Progenitor cell of endocrine pancreas (in vitro differentiated cells): Measurements from ENCODE around the gene ZBTB5. TPM values are rescaled to one million over a fixed set of nuclear protein-coding genes. Genes with fewer than 3 reads are reported as not detected.
"Not testable (repeated sequence)": the region's sequence is repeated elsewhere in the genome, so short reads cannot be mapped to it uniquely, and the experiment has no call there.

ENCODE experiments used
- DNase-seq: peaks from one replicate; pipeline ENCODE4 v3.0.0; 2021; ENCODE audit warnings: low spot score; ENCODE audit not compliant: unreplicated experiment
- H3K27ac Mint-ChIP-seq: 2 replicates; pipeline ENCODE4 v1.8.0; 2021; ENCODE audit warnings: mild to moderate bottlenecking, moderate library complexity, mixed read lengths
- H3K27me3 Mint-ChIP-seq: 2 replicates; pipeline ENCODE4 v1.8.0; 2021; ENCODE audit warnings: mixed read lengths
- H3K36me3 Mint-ChIP-seq: 2 replicates; pipeline ENCODE4 v1.8.0; 2022; ENCODE audit warnings: mixed read lengths; ENCODE audit not compliant: insufficient read depth
- H3K4me1 Mint-ChIP-seq: 2 replicates; pipeline ENCODE4 v1.8.0; 2021; ENCODE audit warnings: low read depth, mixed read lengths
- H3K4me3 Mint-ChIP-seq: 2 replicates; pipeline ENCODE4 v1.8.0; 2021; ENCODE audit warnings: low read depth, mild to moderate bottlenecking, moderate library complexity, mixed read lengths
- H3K9me3 Mint-ChIP-seq: 2 replicates; pipeline ENCODE4 v1.8.0; 2021; ENCODE audit warnings: low read depth, mixed read lengths
- CTCF ChIP-seq: fragments of 200-600 bp; sonication (generic); IDR thresholded peaks from one replicate; pipeline ENCODE4 v1.5.0; 2021; ENCODE audit warnings: antibody characterized with exemption, mild to moderate bottlenecking; ENCODE audit not compliant: unreplicated experiment
- total RNA-seq: library from RNA; stranded (reverse); gene quantifications from 2 replicates; pipeline ENCODE4 v1.2.1, GENCODE V29; 2021

Gene ZBTB5
- total RNA-seq, 1 donor from 2014 or later, result 21.2 TPM

GRCh38 chr9:37432020-37432419 is 33.2 kb downstream of the ZBTB5 start:
- Mint-ChIP-seq H3K9me3 (no peaks in the 10 kb centered on the region), H3K4me1 (no peaks in the 10 kb centered on the region), H3K36me3 (peaks cover 8% of the 10 kb centered on the region), H3K4me3 (no peak overlapping the region), H3K27ac (peak overlapping the region; percentile 37), H3K27me3 (no peaks in the 10 kb centered on the region)
- TF ChIP-seq CTCF, result no peak
- no peak for DNase-seq

DNA sequence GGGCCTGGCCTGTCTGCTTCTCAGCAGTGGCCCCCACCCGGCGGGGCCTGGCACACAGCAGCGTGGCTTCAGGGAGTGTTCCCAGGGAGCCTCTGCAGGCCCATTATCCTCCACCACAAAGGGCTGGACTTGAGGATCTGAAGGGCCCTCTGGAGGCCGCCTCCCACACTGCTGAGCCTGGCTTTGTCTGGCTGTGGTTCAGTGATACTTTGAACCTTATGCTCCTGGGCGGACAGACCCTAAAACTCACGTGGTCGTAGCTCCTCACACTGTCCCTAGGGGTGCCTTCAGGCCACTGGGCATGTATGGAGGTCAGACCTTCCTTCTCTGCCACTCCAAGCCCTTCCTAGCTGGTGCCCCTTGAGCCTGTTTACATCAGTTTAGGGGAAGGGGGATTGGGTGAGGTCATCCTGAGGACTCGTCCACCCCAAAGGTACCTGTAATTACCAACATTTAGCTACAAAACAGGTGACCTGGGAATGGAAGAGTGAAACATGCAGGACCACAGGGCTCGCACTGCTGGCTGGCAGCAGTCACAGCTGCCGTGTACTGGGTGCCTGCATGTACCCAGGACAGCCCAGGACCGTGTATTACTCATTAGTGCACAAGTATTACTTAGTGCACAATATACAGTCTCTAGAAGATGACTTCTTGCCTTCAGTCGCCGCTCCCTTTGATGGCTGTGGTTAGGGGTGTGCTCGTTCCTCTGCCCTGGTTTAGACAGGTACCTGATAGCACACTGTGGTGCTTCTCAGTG is 34.2 kb downstream of the ZBTB5 start:
- Mint-ChIP-seq H3K27me3 (no peaks in the 10 kb centered on the region), H3K4me3 (no peak overlapping the region), H3K4me1 (no peaks in the 10 kb centered on the region), H3K27ac (no peak overlapping the region), H3K36me3 (peaks cover 14% of the 10 kb centered on the region), H3K9me3 (no peaks in the 10 kb centered on the region)
- TF ChIP-seq CTCF, result no peak
- no peak for DNase-seq

- H3K36me3 Mint-ChIP-seq, result peaks cover 11% of the 10 kb centered on the region
These were observed 35.6 kb downstream of the ZBTB5 start for GRCh38 chr9:37429441-37430285.

DNA sequence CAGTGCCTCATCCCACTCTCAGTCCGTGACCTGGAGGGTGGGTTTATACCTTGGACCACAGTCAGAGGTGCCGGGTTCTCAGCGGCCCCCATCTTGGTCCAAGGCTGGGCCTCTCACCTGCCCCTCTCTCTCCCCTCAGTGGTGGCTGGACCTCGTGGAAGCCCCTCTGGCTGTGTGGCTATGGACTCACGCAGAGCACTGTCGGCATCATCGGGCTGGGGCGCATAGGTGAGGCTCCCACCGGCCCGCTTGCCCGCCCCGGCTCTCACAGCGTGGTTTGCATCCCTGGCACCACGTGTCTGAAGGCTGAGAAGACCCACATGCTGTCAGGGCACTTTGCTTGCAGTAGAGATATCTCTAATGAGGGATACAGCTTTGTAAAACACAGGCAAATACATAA is 36.9 kb downstream of the ZBTB5 start:
- no peaks in the 10 kb centered on the region for H3K27me3 Mint-ChIP-seq
- H3K9me3 Mint-ChIP-seq, result no peaks in the 10 kb centered on the region
- no peak for DNase-seq
- no peak for TF ChIP-seq CTCF
- H3K4me1 Mint-ChIP-seq, result peaks cover 7% of the 10 kb centered on the region
- no peak overlapping the region for H3K4me3 Mint-ChIP-seq
- no peak overlapping the region for H3K27ac Mint-ChIP-seq
- H3K36me3 Mint-ChIP-seq, result peaks cover 10% of the 10 kb centered on the region

More at GRCh38 chr9:37429441-37430285, 35.6 kb downstream of the ZBTB5 start:
- no peak for TF ChIP-seq CTCF
- H3K27me3 Mint-ChIP-seq, result no peaks in the 10 kb centered on the region
- no peaks in the 10 kb centered on the region for H3K9me3 Mint-ChIP-seq
- H3K4me3 Mint-ChIP-seq, result no peak overlapping the region
- H3K27ac Mint-ChIP-seq, result no peak overlapping the region
- no peaks in the 10 kb centered on the region for H3K4me1 Mint-ChIP-seq
- DNase-seq, result no peak

DNA sequence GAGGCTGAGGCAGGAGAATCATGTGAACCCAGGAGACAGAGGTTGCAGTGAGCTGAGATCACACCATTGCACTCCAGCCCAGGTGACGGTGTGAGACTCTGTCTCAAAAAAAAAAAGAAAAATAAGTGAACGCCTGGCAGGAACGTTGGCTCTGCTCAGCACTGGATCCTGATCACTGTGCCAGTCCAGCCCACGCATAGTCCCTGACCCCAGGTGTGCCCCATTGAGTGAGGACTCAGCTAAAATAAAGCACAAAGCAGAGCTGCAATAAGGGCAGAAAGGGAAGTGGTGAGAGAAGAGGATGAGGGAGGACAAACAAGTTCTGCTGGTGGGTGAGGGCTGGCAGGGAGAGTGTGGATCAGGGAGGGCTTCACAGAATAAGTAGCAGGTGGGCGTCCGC is 38.4 kb downstream of the ZBTB5 start:
- no peak overlapping the region for H3K4me3 Mint-ChIP-seq
- TF ChIP-seq CTCF, result no peak
- no peaks in the 10 kb centered on the region for H3K9me3 Mint-ChIP-seq
- peaks cover 8% of the 10 kb centered on the region for H3K36me3 Mint-ChIP-seq
- DNase-seq, result no peak
- H3K27me3 Mint-ChIP-seq, result no peaks in the 10 kb centered on the region
- no peak overlapping the region for H3K27ac Mint-ChIP-seq
- peaks cover 11% of the 10 kb centered on the region for H3K4me1 Mint-ChIP-seq

DNA sequence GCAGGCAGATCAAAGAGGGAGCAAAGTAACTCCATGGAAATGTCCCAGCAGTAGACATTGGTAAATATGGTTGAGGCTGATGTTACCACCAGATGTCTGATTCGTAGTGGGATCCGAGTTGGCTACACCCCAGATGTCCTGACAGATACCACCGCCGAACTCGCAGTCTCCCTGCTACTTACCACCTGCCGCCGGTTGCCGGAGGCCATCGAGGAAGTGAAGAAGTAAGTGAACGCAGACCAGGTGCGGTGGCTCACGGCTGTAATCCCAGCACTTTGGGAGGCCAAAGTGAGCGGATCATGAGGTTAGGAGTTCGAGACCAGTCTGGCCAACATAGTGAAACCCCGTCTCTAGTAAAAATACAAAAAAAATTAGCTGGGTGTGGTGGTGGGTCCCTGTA is 38.8 kb downstream of the ZBTB5 start:
- H3K9me3 Mint-ChIP-seq, DNase-seq, H3K4me3 Mint-ChIP-seq, H3K36me3 Mint-ChIP-seq, H3K27me3 Mint-ChIP-seq, H3K27ac Mint-ChIP-seq: not testable (repeated sequence)
- H3K4me1 Mint-ChIP-seq, result peaks cover 14% of the 10 kb centered on the region
